Measurements from ENCODE around the gene ANXA3.

The ANXA3 gene

GRCh38 chr4:78611215-78611558 lies 59.6 kb downstream of the ANXA3 start:
- DNase-seq (ENCODE audit: low read depth) = no peak

DNA sequence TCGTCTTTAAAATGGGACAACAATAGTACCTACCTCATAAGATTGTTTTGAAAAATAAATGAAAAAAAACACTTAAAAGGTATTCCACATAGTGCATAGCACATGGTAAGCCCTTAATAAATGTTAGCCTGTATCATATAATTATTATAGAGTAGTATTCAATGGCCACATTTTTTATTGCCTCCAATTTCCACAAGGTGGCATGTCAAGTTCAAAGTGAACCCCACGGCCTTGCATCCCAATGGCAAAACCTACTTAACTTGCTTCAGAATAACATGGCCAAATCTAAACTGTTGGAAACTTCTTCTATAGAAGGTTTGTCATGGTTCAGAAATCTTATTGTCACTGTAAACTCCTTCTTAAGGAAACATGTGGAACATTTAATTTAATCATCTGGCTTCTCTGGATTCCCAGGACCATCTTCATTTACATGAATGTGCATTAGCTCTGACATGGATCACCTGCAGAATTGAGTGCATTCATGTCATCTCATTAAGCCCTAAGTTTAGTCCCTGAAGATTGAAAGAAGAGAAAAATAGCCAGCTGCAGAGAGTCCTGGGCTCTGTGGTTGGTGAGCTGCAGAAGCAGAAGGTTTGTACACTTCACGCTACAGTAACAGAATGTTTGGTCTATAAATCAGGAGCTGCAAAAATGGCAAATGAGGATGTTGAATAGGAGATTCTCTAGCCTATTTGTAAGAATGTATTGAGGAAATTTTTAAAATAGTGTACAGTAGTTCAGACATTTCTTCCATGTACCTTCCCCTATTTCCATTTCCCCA lies 61.0 kb downstream of the ANXA3 start:
- peak; percentile 59 for DNase-seq (ENCODE audit: low read depth)

- no peak for DNase-seq (ENCODE audit: low read depth)
Measured at GRCh38 chr4:78613522-78614321, 62.2 kb downstream of the ANXA3 start.

GRCh38 chr4:78616046-78616498 lies 64.5 kb downstream of the ANXA3 start:
- DNase-seq (ENCODE audit: low read depth) = no peak

- no peak for DNase-seq (ENCODE audit: low read depth)
Measured at GRCh38 chr4:78618436-78618835, 66.9 kb downstream of the ANXA3 start.

DNA sequence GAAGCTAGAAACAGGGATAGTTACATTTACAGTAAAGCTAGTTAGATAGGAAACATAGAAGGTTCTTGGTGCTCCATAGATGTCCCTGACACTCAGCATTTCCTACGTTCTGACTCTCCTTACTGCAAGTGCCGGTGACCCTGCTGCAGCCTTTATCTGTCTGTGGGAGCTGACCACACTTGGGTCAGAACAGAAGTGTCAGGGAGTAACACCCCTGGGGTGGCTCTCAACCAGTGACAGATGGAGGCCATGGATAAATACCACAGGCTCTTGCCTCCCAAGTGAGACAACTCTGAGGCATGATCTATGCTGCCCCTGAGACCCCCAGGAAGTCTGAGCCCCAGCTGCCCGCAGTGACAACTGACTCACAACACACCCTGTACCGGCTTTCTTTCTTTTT lies 69.8 kb downstream of the ANXA3 start:
- no peak for DNase-seq (ENCODE audit: low read depth)

DNA sequence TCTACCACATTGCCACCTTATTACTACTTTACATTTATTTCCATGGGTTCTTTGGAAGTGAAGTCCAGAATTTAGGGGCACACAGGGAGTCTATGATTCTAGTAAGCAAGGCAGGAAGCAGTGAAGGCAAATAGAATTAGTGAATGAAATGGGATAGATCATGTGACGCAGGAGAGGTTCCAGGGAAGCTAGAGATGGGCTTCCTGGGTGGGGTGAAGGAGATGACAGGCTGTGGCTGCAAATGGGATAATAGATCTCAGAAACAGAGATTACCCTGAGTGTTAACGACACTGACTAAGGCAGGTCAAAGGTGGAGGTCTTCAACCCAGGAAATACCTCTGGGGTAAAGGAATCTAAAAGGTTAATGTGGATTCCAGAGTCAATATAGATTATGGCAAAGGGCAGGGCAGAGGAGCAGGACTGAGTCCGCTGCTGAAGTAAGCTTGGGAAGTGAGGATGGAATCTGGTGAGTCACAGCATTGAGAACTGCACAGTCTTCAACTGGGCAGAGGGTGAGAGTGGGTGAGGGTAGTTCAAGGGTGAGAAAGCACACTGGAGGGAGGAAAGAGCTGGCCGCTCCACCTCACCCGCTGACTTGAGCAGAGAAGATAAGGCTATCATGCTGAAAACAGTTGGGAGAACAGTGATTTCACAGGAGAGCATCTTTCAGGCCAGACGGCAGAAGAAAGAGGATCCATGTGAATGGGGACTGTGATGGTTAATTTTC lies 70.8 kb downstream of the ANXA3 start:
- no peak for DNase-seq (ENCODE audit: low read depth)

DNA sequence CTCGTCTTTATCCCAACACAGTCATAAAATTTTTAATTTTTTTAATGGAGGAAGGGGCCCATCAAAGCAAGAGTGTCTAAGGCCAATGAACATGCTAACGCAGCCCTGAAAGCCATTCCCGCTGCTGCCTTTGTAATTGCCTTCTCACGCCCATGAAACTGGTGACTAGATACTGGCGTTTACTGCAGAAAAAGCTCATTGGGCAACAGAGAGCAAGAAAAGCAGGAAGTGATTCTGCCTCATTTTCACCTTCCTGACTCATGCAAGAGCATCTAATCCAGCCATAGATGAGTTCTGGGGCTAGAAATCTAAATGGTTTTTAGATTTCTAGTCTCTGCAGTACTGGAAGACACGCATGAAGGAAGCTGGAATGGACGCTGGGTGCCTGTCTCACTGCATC lies 72.5 kb downstream of the ANXA3 start:
- no peak for DNase-seq (ENCODE audit: low read depth)

DNA sequence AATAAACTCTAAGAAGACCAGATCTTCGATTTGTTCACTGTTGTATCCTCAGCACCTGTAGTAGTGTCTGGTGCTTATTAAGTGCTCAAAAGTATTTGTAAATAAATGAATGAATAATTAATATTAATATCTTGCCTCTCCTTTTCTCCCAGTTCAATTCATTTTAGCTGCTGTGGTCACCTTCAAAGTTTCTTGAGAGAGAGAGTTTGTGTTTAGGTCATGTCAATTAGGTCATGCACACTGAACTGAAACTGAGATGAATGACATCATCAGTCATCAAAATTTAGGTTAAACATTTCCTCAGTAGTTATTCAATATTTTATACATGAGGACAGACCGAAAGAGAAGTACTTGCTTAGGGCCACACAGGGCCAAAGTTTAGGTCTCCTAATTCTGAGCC lies 73.5 kb downstream of the ANXA3 start:
- no peak for DNase-seq (ENCODE audit: low read depth)

DNA sequence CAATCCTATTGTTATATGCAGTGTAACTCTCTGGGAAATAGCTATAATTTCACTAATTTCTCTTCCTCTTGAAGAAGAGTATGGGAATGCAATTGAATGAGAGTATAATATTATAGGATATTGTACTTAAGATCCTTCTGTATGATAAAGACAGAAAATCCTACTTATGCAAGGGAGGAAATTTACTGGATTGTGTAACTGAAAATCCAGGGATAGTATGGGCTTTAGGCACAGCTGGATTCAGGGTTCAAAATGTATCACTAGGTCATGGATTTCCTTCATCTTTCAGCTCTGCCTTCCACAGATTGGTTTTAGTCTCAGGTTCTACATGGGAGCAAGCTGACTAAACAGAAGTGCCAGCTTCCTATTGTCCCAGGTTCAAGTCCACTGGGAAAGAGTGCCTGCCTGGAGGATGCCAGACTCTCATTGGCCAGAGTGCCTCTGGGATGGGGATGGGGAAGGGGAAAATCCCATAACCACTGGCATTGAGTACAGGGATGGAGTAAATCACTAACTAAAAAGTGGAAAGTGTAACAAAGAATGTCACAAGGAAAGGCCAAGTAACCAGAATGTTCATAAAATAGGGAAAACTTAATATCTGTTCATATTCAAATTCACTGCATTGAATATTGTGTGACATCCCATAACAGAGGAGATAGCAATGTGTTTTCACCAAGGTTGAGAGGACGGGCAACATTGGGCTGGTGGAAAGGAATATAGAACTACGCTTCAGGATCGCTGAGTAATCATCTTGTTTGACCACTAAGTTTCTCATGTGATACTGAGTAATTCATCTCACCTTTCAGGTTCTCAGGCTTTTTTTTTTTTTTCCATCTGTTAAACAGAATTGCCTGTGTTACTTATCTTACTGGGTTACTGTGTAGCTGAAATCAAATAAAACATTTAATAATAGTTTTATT lies 75.7 kb downstream of the ANXA3 start:
- no peak for DNase-seq (ENCODE audit: low read depth)

- no peak for DNase-seq (ENCODE audit: low read depth)
Measured at GRCh38 chr4:78627966-78628678, 76.6 kb downstream of the ANXA3 start.

GRCh38 chr4:78629991-78630541 lies 78.5 kb downstream of the ANXA3 start:
- DNase-seq (ENCODE audit: low read depth) = no peak

- no peak for DNase-seq (ENCODE audit: low read depth)
Measured at GRCh38 chr4:78630615-78631014, 79.0 kb downstream of the ANXA3 start.

GRCh38 chr4:78634011-78634664 lies 82.6 kb downstream of the ANXA3 start:
- peak; percentile 57 for DNase-seq (ENCODE audit: low read depth)

GRCh38 chr4:78638337-78639172 lies 87.0 kb downstream of the ANXA3 start:
- DNase-seq (ENCODE audit: low read depth) = no peak

DNA sequence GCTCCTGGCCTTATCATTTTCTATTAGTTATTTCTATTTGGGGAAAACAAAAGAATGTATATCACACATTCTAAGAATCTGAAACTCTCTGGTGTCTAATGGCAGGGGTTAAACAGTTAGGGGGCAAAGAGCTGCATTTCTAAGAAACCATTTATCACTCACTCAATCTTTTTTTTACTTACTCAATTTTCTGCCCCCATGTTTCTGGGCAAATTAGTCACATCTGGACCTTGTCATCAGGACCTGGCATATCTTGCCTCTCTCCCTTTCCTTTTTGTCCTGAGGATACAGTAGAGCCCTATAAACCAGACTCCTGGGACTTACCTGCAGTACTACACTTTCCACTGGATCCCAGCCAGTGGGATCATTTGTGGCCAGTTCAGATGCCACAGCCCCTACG lies 89.1 kb downstream of the ANXA3 start:
- DNase-seq (ENCODE audit: low read depth) = no peak

GRCh38 chr4:78642934-78643333 lies 91.4 kb downstream of the ANXA3 start:
- DNase-seq (ENCODE audit: low read depth) = no peak

DNA sequence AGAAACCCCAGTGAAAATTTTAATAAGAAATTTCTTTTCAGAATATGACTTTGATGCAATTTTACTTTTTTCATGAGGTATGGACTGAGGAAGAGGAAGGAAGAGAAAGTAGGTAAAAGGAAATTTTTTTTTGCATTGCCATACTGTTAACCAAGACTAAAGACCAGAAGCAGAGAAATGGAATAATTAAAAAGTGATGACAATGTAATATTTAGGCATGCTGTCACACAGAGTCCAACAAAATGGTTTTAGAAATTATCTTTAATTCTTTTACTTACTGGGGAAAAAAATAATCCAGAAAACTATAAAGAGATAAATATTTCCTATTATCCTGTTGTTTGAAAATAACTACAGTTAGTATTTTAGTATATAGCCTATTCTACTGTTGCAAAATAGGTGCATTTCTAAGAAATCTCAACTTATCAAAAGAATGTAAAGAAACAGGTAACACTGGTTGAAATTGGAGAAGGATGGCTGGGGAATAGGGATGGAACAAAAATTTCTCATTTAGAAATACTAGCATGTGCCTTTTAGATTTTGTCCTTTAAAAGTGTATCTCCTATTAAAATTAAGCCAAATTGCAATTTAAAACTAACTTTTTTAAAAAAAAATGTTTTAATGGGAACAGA lies 92.6 kb downstream of the ANXA3 start:
- no peak for DNase-seq (ENCODE audit: low read depth)
